Measurements from ENCODE around the gene HDAC4. TPM values are rescaled to one million over a fixed set of nuclear protein-coding genes. Genes with fewer than 3 reads are reported as not detected.
A peak's percentile ranks its signal among the peaks of the same experiment; 100 is the strongest.

The HDAC4 gene
- total and polyA plus RNA-seq, 9 donors: 10.1 to 17.6 (median 13.3) TPM

- H3K27ac ChIP-seq (ENCODE audit: low read length): no peak overlapping the region
- 92% methylated on average over 7 of the region's 8 CpGs for WGBS (ENCODE audit: insufficient coverage)
- peaks cover 92% of the 10 kb centered on the region for H3K36me3 ChIP-seq (ENCODE audit: control insufficient read depth, insufficient read depth, low read length)
Measured at GRCh38 chr2:239129147-239129920, 271.5 kb downstream of the HDAC4 start.

GRCh38 chr2:239128706-239129105, 272.1 kb downstream of the HDAC4 start:
- no peak for DNase-seq
- WGBS (ENCODE audit: insufficient coverage): 87% methylated on average over 12 of the region's 13 CpGs
- Histone ChIP-seq H3K27me3 (ENCODE audit: control insufficient read depth, insufficient read depth, low read length) (no peaks in the 10 kb centered on the region), H3K4me3 (ENCODE audit: low read length) (no peak overlapping the region), H3K27ac (ENCODE audit: low read length) (no peak overlapping the region), H3K9me3 (replicated peaks; ENCODE audit: control insufficient read depth, low read depth, low read length) (no peaks in the 10 kb centered on the region), H3K4me1 (ENCODE audit: control insufficient read depth, insufficient read depth, low read length) (no peaks in the 10 kb centered on the region), H3K36me3 (ENCODE audit: control insufficient read depth, insufficient read depth, low read length) (peaks cover 89% of the 10 kb centered on the region)

More at GRCh38 chr2:239129147-239129920, 271.5 kb downstream of the HDAC4 start:
- no peaks in the 10 kb centered on the region for H3K9me3 ChIP-seq (replicated peaks; ENCODE audit: control insufficient read depth, low read depth, low read length)
- H3K4me1 ChIP-seq (ENCODE audit: control insufficient read depth, insufficient read depth, low read length): no peaks in the 10 kb centered on the region
- no peak for DNase-seq
- H3K27me3 ChIP-seq (ENCODE audit: control insufficient read depth, insufficient read depth, low read length): no peaks in the 10 kb centered on the region
- H3K4me3 ChIP-seq (ENCODE audit: low read length): no peak overlapping the region

DNA sequence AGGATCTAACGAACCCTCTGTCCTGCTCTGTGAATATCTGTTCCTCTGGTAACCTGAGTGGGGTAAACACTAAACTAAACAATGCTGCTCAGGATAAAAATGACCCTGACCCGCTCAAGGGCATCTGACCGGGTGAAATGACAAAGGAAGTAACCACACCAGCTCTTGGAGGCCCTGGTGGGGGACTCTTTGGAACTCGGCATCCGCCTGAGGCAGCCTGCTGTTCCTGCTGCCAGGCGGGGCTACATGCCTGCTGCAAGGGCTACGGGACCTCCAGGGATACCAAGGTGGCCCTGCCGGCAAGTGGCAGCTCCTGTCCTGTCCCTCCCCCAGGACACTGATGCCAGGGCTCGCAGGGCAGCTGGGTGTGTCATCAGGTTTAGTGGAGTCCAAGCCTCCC, 273.3 kb downstream of the HDAC4 start:
- WGBS (ENCODE audit: insufficient coverage): 80% methylated on average over 6 of the region's 9 CpGs
- Histone ChIP-seq H3K9me3 (replicated peaks; ENCODE audit: control insufficient read depth, low read depth, low read length) (no peaks in the 10 kb centered on the region), H3K27ac (ENCODE audit: low read length) (no peak overlapping the region), H3K27me3 (ENCODE audit: control insufficient read depth, insufficient read depth, low read length) (no peaks in the 10 kb centered on the region), H3K4me3 (ENCODE audit: low read length) (no peak overlapping the region), H3K4me1 (ENCODE audit: control insufficient read depth, insufficient read depth, low read length) (peaks cover 3% of the 10 kb centered on the region), H3K36me3 (ENCODE audit: control insufficient read depth, insufficient read depth, low read length) (peaks cover 83% of the 10 kb centered on the region)
- DNase-seq: no peak

GRCh38 chr2:239125726-239126675, 274.8 kb downstream of the HDAC4 start:
- no peak for DNase-seq
- peaks cover 79% of the 10 kb centered on the region for H3K36me3 ChIP-seq (ENCODE audit: control insufficient read depth, insufficient read depth, low read length)
- H3K4me3 ChIP-seq (ENCODE audit: low read length): no peak overlapping the region

GRCh38 chr2:239124152-239124899, 276.5 kb downstream of the HDAC4 start:
- Histone ChIP-seq H3K9me3 (replicated peaks; ENCODE audit: control insufficient read depth, low read depth, low read length) (no peaks in the 10 kb centered on the region), H3K27me3 (ENCODE audit: control insufficient read depth, insufficient read depth, low read length) (no peaks in the 10 kb centered on the region), H3K4me3 (ENCODE audit: low read length) (no peak overlapping the region), H3K36me3 (ENCODE audit: control insufficient read depth, insufficient read depth, low read length) (peaks cover 65% of the 10 kb centered on the region), H3K27ac (ENCODE audit: low read length) (no peak overlapping the region), H3K4me1 (ENCODE audit: control insufficient read depth, insufficient read depth, low read length) (peaks cover 18% of the 10 kb centered on the region)
- DNase-seq: no peak
- WGBS (ENCODE audit: insufficient coverage): 91% methylated on average over 37 of the region's 48 CpGs

More at GRCh38 chr2:239125726-239126675, 274.8 kb downstream of the HDAC4 start:
- 91% methylated on average over 24 of the region's 27 CpGs for WGBS (ENCODE audit: insufficient coverage)
- no peaks in the 10 kb centered on the region for H3K27me3 ChIP-seq (ENCODE audit: control insufficient read depth, insufficient read depth, low read length)
- H3K9me3 ChIP-seq (replicated peaks; ENCODE audit: control insufficient read depth, low read depth, low read length): no peaks in the 10 kb centered on the region
- H3K27ac ChIP-seq (ENCODE audit: low read length): no peak overlapping the region
- peaks cover 17% of the 10 kb centered on the region for H3K4me1 ChIP-seq (ENCODE audit: control insufficient read depth, insufficient read depth, low read length)

DNA sequence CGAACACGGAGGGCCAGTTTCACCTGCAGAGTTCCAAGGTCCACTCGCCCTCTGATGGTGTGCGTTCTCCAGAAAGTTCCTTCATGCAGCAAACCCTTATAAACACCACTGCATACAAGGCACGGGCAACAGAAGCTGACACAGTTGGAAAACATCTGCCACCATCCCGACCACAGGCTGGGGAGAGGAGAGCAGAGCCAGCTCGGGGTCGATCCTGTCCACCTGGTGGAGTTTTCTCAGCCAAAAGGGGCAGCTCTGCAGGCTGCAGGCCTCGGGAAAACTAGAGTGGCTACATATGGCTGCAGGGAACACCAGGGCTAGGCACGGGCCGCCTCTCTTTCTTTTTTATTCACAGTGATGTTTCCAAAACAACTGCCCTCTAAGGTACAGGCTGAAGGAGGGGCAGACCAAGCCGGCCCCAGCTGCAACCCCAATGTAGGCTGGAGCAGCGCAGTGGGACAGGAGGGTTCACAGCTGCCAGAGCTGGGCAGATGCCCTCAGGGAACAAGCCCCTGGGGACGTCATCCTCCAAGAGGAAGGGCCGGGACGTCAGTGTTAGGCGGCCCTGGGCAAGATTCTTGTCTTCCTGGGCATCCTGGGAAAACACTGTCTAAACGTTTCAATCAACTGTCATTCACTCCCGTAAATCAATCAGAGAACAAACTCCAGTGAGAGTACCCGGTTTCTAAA, 278.3 kb downstream of the HDAC4 start:
- Histone ChIP-seq H3K27me3 (ENCODE audit: control insufficient read depth, insufficient read depth, low read length) (no peaks in the 10 kb centered on the region), H3K4me1 (ENCODE audit: control insufficient read depth, insufficient read depth, low read length) (peaks cover 18% of the 10 kb centered on the region), H3K9me3 (replicated peaks; ENCODE audit: control insufficient read depth, low read depth, low read length) (no peaks in the 10 kb centered on the region), H3K4me3 (ENCODE audit: low read length) (no peak overlapping the region), H3K36me3 (ENCODE audit: control insufficient read depth, insufficient read depth, low read length) (peaks cover 55% of the 10 kb centered on the region), H3K27ac (ENCODE audit: low read length) (peak overlapping the region; percentile 51)
- peak; percentile 39 for DNase-seq
- 78% methylated on average over 10 of the region's 20 CpGs for WGBS (ENCODE audit: insufficient coverage)

GRCh38 chr2:239121600-239122012, 279.2 kb downstream of the HDAC4 start:
- Histone ChIP-seq H3K36me3 (ENCODE audit: control insufficient read depth, insufficient read depth, low read length) (peaks cover 45% of the 10 kb centered on the region), H3K4me1 (ENCODE audit: control insufficient read depth, insufficient read depth, low read length) (peaks cover 18% of the 10 kb centered on the region), H3K4me3 (ENCODE audit: low read length) (no peak overlapping the region), H3K27ac (ENCODE audit: low read length) (peak overlapping the region; percentile 55), H3K27me3 (ENCODE audit: control insufficient read depth, insufficient read depth, low read length) (no peaks in the 10 kb centered on the region), H3K9me3 (replicated peaks; ENCODE audit: control insufficient read depth, low read depth, low read length) (no peaks in the 10 kb centered on the region)
- peak; percentile 39 for DNase-seq
- 72% methylated on average over 12 of the region's 16 CpGs for WGBS (ENCODE audit: insufficient coverage)

- WGBS (ENCODE audit: insufficient coverage): 59% methylated on average over 4 of the region's 4 CpGs
- H3K27ac ChIP-seq (ENCODE audit: low read length): no peak overlapping the region
- no peaks in the 10 kb centered on the region for H3K9me3 ChIP-seq (replicated peaks; ENCODE audit: control insufficient read depth, low read depth, low read length)
- H3K36me3 ChIP-seq (ENCODE audit: control insufficient read depth, insufficient read depth, low read length): peaks cover 36% of the 10 kb centered on the region
- H3K4me1 ChIP-seq (ENCODE audit: control insufficient read depth, insufficient read depth, low read length): peaks cover 18% of the 10 kb centered on the region
- H3K4me3 ChIP-seq (ENCODE audit: low read length): no peak overlapping the region
- DNase-seq: no peak
- no peaks in the 10 kb centered on the region for H3K27me3 ChIP-seq (ENCODE audit: control insufficient read depth, insufficient read depth, low read length)
Measured at GRCh38 chr2:239120664-239121063, 280.2 kb downstream of the HDAC4 start.

GRCh38 chr2:239119346-239120126, 281.3 kb downstream of the HDAC4 start:
- DNase-seq: no peak

More at GRCh38 chr2:239119346-239120126, 281.3 kb downstream of the HDAC4 start:
- no peaks in the 10 kb centered on the region for H3K9me3 ChIP-seq (replicated peaks; ENCODE audit: control insufficient read depth, low read depth, low read length)
- peaks cover 29% of the 10 kb centered on the region for H3K36me3 ChIP-seq (ENCODE audit: control insufficient read depth, insufficient read depth, low read length)
- no peak overlapping the region for H3K27ac ChIP-seq (ENCODE audit: low read length)
- peaks cover 23% of the 10 kb centered on the region for H3K4me1 ChIP-seq (ENCODE audit: control insufficient read depth, insufficient read depth, low read length)
- no peak overlapping the region for H3K4me3 ChIP-seq (ENCODE audit: low read length)
- 86% methylated on average over 20 of the region's 21 CpGs for WGBS (ENCODE audit: insufficient coverage)
- H3K27me3 ChIP-seq (ENCODE audit: control insufficient read depth, insufficient read depth, low read length): no peaks in the 10 kb centered on the region

Measured in muscle of leg (tissue), 11 donors.